Neural progenitor cell (in vitro differentiated cells): ENCODE results near the gene KCNC2. TPM values are rescaled to one million over a fixed set of nuclear protein-coding genes. Genes with fewer than 3 reads are reported as not detected.

Experiments
- DNase-seq: peaks from one replicate; pipeline ENCODE4 v3.0.0-alpha.2; 2016; ENCODE audit warnings: low spot score
- H2AFZ ChIP-seq: fragments of 200-600 bp; sonication (generic); replicated peaks from 2 replicates; pipeline ENCODE4 v1.6.1; 2016; ENCODE audit warnings: antibody characterized with exemption
- H3F3A ChIP-seq: fragments of 200-600 bp; sonication (generic); 2 replicates; pipeline ENCODE4 v1.6.1; 2016; ENCODE audit warnings: antibody characterized with exemption, low read depth
- H3K27ac ChIP-seq: fragments of 200-600 bp; sonication (generic); 2 replicates; pipeline ENCODE4 v1.5.1; 2016; ENCODE audit warnings: mild to moderate bottlenecking
- H3K27me3 ChIP-seq: fragments of 200-600 bp; sonication (generic); 2 replicates; pipeline ENCODE4 v1.6.1; 2016; ENCODE audit warnings: mild to moderate bottlenecking, moderate library complexity
- H3K36me3 ChIP-seq: fragments of 200-600 bp; sonication (generic); 2 replicates; pipeline ENCODE4 v1.5.1; 2016
- H3K4me1 ChIP-seq: fragments of 200-600 bp; sonication (generic); 2 replicates; pipeline ENCODE4 v1.6.1; 2016; ENCODE audit warnings: mixed run types
- H3K4me2 ChIP-seq: fragments of 200-600 bp; sonication (generic); 2 replicates; pipeline ENCODE4 v1.6.1; 2016
- H3K4me3 ChIP-seq: fragments of 200-600 bp; sonication (generic); 2 replicates; pipeline ENCODE4 v1.5.1; 2016
- H3K79me2 ChIP-seq: fragments of 200-600 bp; sonication (generic); 2 replicates; pipeline ENCODE4 v1.6.1; 2016; ENCODE audit warnings: low read depth
- H3K9ac ChIP-seq: fragments of 200-600 bp; sonication (generic); 2 replicates; pipeline ENCODE4 v1.6.1; 2016
- H3K9me3 ChIP-seq: fragments of 200-600 bp; sonication (generic); 2 replicates; pipeline ENCODE4 v1.5.1; 2016; ENCODE audit warnings: low read depth
- H4K20me1 ChIP-seq: fragments of 200-600 bp; sonication (generic); 2 replicates; pipeline ENCODE4 v1.6.1; 2016; ENCODE audit warnings: low read depth
- H3K27ac Mint-ChIP-seq: 3 replicates; pipeline ENCODE4 v1.8.0; 2021; ENCODE audit warnings: mixed read lengths
- H3K27me3 Mint-ChIP-seq: 2 replicates; pipeline ENCODE4 v1.8.0; 2022; ENCODE audit warnings: low read depth, mild to moderate bottlenecking, inconsistent platforms, moderate library complexity, mixed read lengths; ENCODE audit not compliant: insufficient read depth
- H3K36me3 Mint-ChIP-seq: 3 replicates; pipeline ENCODE4 v1.8.0; 2021; ENCODE audit warnings: mixed read lengths
- H3K4me1 Mint-ChIP-seq: 3 replicates; pipeline ENCODE4 v1.8.0; 2021; ENCODE audit warnings: mixed read lengths
- H3K4me3 Mint-ChIP-seq: 3 replicates; pipeline ENCODE4 v1.8.0; 2021; ENCODE audit warnings: mild to moderate bottlenecking, moderate library complexity, mixed read lengths
- H3K9me3 Mint-ChIP-seq: 3 replicates; pipeline ENCODE4 v1.8.0; 2020; ENCODE audit warnings: mixed read lengths
- EZH2 ChIP-seq: fragments of 200-600 bp; sonication (generic); IDR thresholded peaks from 2 replicates; pipeline ENCODE4 v1.6.1; 2017; ENCODE audit warnings: antibody characterized with exemption, mild to moderate bottlenecking, moderate library complexity
- EZH2phosphoT487 ChIP-seq: fragments of 200-600 bp; sonication (generic); IDR thresholded peaks from 2 replicates; pipeline ENCODE4 v1.6.1; 2017; ENCODE audit warnings: antibody characterized with exemption
- total RNA-seq: library from RNA; depleted of rRNA; stranded (reverse); fragments of >200 nt; gene quantifications from 2 replicates; pipeline ENCODE4 v1.2.3, GENCODE V29; 2015; ENCODE audit warnings: low replicate concordance
- TF ChIP-seq, protein P1 (sequence below): fragments of 200-600 bp; sonication (generic); IDR thresholded peaks from 2 replicates; pipeline ENCODE4 v1.5.1; 2017; ENCODE audit warnings: antibody characterized with exemption, mild to moderate bottlenecking

KCNC2 gene
- total RNA-seq, 1 donor from 2014 or later, result not detected

DNA sequence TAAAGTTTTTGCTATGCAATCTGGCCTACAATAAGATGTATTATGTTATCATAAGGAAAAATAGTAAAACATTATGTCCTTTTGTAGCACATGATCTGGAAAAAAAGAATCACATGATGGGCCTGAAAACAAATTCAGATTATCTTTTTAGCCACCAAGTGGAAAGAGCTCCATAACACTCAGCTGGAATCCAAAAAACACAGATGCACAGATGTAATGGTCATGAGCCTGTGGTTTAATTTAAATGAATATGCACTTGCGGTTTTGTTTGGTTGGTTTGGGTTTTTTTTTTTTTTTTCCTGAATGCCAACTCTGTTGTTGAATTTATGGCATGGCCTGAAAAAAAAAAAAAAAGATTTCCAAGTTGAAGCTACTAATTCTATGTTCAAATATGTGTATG lies 4.1 kb downstream of the KCNC2 start:
- peaks cover 17% of the 10 kb centered on the region for H4K20me1 ChIP-seq
- no peak overlapping the region for H2AFZ ChIP-seq
- TF ChIP-seq, protein P1, sequence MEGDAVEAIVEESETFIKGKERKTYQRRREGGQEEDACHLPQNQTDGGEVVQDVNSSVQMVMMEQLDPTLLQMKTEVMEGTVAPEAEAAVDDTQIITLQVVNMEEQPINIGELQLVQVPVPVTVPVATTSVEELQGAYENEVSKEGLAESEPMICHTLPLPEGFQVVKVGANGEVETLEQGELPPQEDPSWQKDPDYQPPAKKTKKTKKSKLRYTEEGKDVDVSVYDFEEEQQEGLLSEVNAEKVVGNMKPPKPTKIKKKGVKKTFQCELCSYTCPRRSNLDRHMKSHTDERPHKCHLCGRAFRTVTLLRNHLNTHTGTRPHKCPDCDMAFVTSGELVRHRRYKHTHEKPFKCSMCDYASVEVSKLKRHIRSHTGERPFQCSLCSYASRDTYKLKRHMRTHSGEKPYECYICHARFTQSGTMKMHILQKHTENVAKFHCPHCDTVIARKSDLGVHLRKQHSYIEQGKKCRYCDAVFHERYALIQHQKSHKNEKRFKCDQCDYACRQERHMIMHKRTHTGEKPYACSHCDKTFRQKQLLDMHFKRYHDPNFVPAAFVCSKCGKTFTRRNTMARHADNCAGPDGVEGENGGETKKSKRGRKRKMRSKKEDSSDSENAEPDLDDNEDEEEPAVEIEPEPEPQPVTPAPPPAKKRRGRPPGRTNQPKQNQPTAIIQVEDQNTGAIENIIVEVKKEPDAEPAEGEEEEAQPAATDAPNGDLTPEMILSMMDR, result no peak
- no peak for TF ChIP-seq EZH2
- TF ChIP-seq EZH2phosphoT487, result no peak
- H3K4me2 ChIP-seq, result no peak overlapping the region
- H3K4me3 ChIP-seq, result no peak overlapping the region
- Mint-ChIP-seq H3K4me3 (no peak overlapping the region), H3K27me3 (peaks cover 32% of the 10 kb centered on the region), H3K9me3 (peaks cover 8% of the 10 kb centered on the region), H3K27ac (no peak overlapping the region), H3K36me3 (no peaks in the 10 kb centered on the region), H3K4me1 (peaks cover 19% of the 10 kb centered on the region)
- H3K9me3 ChIP-seq, result no peaks in the 10 kb centered on the region
- H3K36me3 ChIP-seq, result no peaks in the 10 kb centered on the region
- H3K27ac ChIP-seq, result no peak overlapping the region
- H3K9ac ChIP-seq, result no peak overlapping the region
- H3K27me3 ChIP-seq, result peaks cover 71% of the 10 kb centered on the region
- no peaks in the 10 kb centered on the region for H3F3A ChIP-seq
- H3K4me1 ChIP-seq, result peaks cover 4% of the 10 kb centered on the region
- DNase-seq, result no peak
- no peaks in the 10 kb centered on the region for H3K79me2 ChIP-seq

DNA sequence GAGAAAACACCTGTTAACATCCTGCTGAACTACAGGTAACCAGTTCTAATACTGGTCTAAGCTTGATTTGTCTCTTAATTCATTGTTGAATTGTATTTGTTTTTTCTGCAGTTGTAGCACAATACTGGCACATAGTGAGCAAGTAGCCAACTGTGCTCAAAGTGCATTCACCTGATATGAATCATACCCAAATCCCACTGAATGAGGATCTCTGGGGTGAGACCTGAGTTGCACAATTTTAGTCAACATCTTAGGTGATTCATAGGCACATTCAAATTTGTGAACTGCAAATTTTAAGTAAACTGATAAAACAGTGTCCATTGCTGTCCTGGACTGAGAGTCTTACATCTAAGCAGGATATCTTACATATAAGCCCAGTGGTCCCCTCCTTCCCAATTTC lies 12.8 kb downstream of the KCNC2 start:
- no peak overlapping the region for H3K9ac ChIP-seq
- DNase-seq, result no peak
- H3K9me3 ChIP-seq, result no peaks in the 10 kb centered on the region
- Mint-ChIP-seq H3K27me3 (no peaks in the 10 kb centered on the region), H3K36me3 (no peaks in the 10 kb centered on the region), H3K27ac (no peak overlapping the region), H3K4me3 (no peak overlapping the region), H3K4me1 (peaks cover 7% of the 10 kb centered on the region), H3K9me3 (no peaks in the 10 kb centered on the region)
- TF ChIP-seq EZH2 (no peak), EZH2phosphoT487 (no peak)
- TF ChIP-seq, protein P1, result no peak
- H2AFZ ChIP-seq, result no peak overlapping the region
- H3K79me2 ChIP-seq, result no peaks in the 10 kb centered on the region
- H3K4me1 ChIP-seq, result no peaks in the 10 kb centered on the region
- no peak overlapping the region for H3K27ac ChIP-seq
- no peaks in the 10 kb centered on the region for H3K36me3 ChIP-seq
- H3K4me3 ChIP-seq, result no peak overlapping the region
- no peaks in the 10 kb centered on the region for H3K27me3 ChIP-seq
- no peaks in the 10 kb centered on the region for H3F3A ChIP-seq
- no peaks in the 10 kb centered on the region for H4K20me1 ChIP-seq
- H3K4me2 ChIP-seq, result no peak overlapping the region

DNA sequence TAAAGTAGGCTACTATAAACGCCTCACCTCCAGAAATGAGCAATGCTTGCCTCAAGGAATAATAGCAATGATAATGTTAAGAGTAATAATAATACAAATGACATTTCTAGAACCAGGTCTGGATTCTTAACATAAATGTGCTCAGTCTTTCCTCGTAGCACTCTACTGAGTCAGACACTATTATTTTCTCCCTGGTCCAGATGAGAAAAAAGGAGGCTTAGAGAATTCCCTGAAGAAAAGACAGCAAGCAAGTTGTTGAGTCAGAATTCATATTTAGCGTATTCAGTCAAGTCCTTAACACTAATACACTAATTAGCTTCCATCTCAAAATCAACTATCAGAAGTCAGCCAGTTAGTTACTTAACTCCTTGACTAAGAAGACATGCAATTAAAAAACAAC lies 13.2 kb downstream of the KCNC2 start:
- Histone ChIP-seq H3K9ac (no peak overlapping the region), H3K79me2 (no peaks in the 10 kb centered on the region), H3K27ac (no peak overlapping the region), H3F3A (no peaks in the 10 kb centered on the region), H3K9me3 (no peaks in the 10 kb centered on the region), H3K4me3 (no peak overlapping the region), H2AFZ (no peak overlapping the region), H3K4me2 (no peak overlapping the region), H3K4me1 (no peaks in the 10 kb centered on the region), H4K20me1 (no peaks in the 10 kb centered on the region), H3K27me3 (no peaks in the 10 kb centered on the region), H3K36me3 (no peaks in the 10 kb centered on the region)
- TF ChIP-seq EZH2 (no peak), EZH2phosphoT487 (no peak)
- TF ChIP-seq, protein P1, result no peak
- Mint-ChIP-seq H3K27me3 (no peaks in the 10 kb centered on the region), H3K27ac (no peak overlapping the region), H3K4me1 (peaks cover 7% of the 10 kb centered on the region), H3K4me3 (no peak overlapping the region), H3K9me3 (no peaks in the 10 kb centered on the region), H3K36me3 (no peaks in the 10 kb centered on the region)
- DNase-seq, result no peak

DNA sequence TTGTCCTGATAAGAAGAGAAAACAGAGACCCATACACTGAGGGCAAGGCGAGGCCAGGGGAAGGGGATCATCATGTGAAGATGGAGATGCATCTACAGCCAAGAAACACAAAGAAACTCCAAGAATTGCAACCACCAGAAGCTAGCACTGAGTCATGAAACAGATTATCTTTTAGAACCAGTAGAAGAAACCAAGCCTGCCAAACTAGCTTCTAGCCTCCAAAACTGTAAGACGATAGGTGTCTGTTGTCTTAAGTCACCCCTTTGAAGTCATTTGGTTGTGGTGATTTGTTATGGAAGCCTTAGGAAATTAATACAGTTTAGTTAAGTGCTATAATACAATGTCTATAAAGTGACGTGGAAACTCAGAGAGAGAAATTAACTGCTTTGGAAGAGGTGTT lies 15.4 kb downstream of the KCNC2 start:
- Histone ChIP-seq H3K4me1 (no peaks in the 10 kb centered on the region), H3K79me2 (no peaks in the 10 kb centered on the region), H4K20me1 (no peaks in the 10 kb centered on the region), H3K27ac (no peak overlapping the region), H3K27me3 (no peaks in the 10 kb centered on the region), H3K36me3 (no peaks in the 10 kb centered on the region), H3K4me2 (no peak overlapping the region), H3K9me3 (no peaks in the 10 kb centered on the region), H3F3A (no peaks in the 10 kb centered on the region), H3K9ac (no peak overlapping the region), H2AFZ (no peak overlapping the region), H3K4me3 (no peak overlapping the region)
- H3K4me3 Mint-ChIP-seq, result no peak overlapping the region
- H3K4me1 Mint-ChIP-seq, result no peaks in the 10 kb centered on the region
- no peak for DNase-seq
- H3K27me3 Mint-ChIP-seq, result no peaks in the 10 kb centered on the region
- no peaks in the 10 kb centered on the region for H3K36me3 Mint-ChIP-seq
- no peaks in the 10 kb centered on the region for H3K9me3 Mint-ChIP-seq
- TF ChIP-seq EZH2 (no peak), EZH2phosphoT487 (no peak)
- TF ChIP-seq, protein P1, result no peak
- H3K27ac Mint-ChIP-seq, result no peak overlapping the region
